ENCODE measurements around the gene EZR.

The EZR gene

GRCh38 chr6:158847786-158848185 lies 28.6 kb upstream of the EZR start:
- no peak overlapping the region for H2AFZ ChIP-seq (ENCODE audit: low read length)
- no peak overlapping the region for H2AK5ac ChIP-seq (ENCODE audit: low read depth, low read length)
- no peak for DNase-seq (ENCODE audit: low spot score)
- no peak overlapping the region for H2BK12ac ChIP-seq (ENCODE audit: low read length)
- H3K18ac ChIP-seq (ENCODE audit: low read length) = no peak overlapping the region
- WGBS, 2 donors (ENCODE audit: extremely low coverage in 2 of 2, insufficient read length in 2 of 2, insufficient replicate concordance in 1 of 2) = no CpG with 5 or more reads among the region's 4 CpGs
- H3K79me1 ChIP-seq (ENCODE audit: low read depth, low read length) = peaks cover 2% of the 10 kb centered on the region
- H3K4me1 ChIP-seq (ENCODE audit: control insufficient read depth in 2 of 2, insufficient read depth in 1 of 2, low read depth in 1 of 2, low read length in 2 of 2) = peaks cover 3 to 15% of the 10 kb centered on the region in 2 donors
- H2BK120ac ChIP-seq (ENCODE audit: low read depth, low read length) = no peak overlapping the region
- H3K9me3 ChIP-seq (replicated peaks in 1 of 2; ENCODE audit: control insufficient read depth in 2 of 2, insufficient read depth in 1 of 2, low read depth in 1 of 2, low read length in 2 of 2) = no peaks in the 10 kb centered on the region
- no peak overlapping the region for H3K4me3 ChIP-seq (ENCODE audit: low read length in 2 of 2)
- H3K9ac ChIP-seq (ENCODE audit: low read depth, low read length, poor library complexity) = no peak overlapping the region
- H4K8ac ChIP-seq (ENCODE audit: low read depth, low read length) = no peak overlapping the region
- H3K4ac ChIP-seq (ENCODE audit: low read length) = no peak overlapping the region
- H3K14ac ChIP-seq (ENCODE audit: low read length) = no peak overlapping the region
- no peak overlapping the region for H2BK15ac ChIP-seq (ENCODE audit: low read length)
- H4K91ac ChIP-seq (ENCODE audit: low read depth, low read length, poor library complexity) = no peak overlapping the region
- H3K36me3 ChIP-seq (replicated peaks in 1 of 2; ENCODE audit: control insufficient read depth in 2 of 2, insufficient read depth in 2 of 2, low read length in 2 of 2) = no peaks in the 10 kb centered on the region
- peaks cover 0 to 15% (median 3%) of the 10 kb centered on the region in 3 experiments for H3K27me3 ChIP-seq (ENCODE audit: control insufficient read depth in 3 of 3, insufficient read depth in 3 of 3, low read depth in 1 of 3, low read length in 3 of 3)
- no peak overlapping the region for H3K27ac ChIP-seq (replicated peaks; ENCODE audit: low read length)
- no peak overlapping the region for H3K23ac ChIP-seq (ENCODE audit: low read depth, low read length, poor library complexity)
- H2BK5ac ChIP-seq (ENCODE audit: low read length) = no peak overlapping the region
- H3K4me2 ChIP-seq (ENCODE audit: insufficient read depth, low read length, poor library complexity, severe bottlenecking) = no peak overlapping the region

- H2BK12ac ChIP-seq (ENCODE audit: low read length) = no peak overlapping the region
- H3K4me3 ChIP-seq (ENCODE audit: low read length in 2 of 2) = no peak overlapping the region
- no peak overlapping the region for H2AFZ ChIP-seq (ENCODE audit: low read length)
- no peaks in the 10 kb centered on the region for H3K36me3 ChIP-seq (replicated peaks in 1 of 2; ENCODE audit: control insufficient read depth in 2 of 2, insufficient read depth in 2 of 2, low read length in 2 of 2)
- H3K79me1 ChIP-seq (ENCODE audit: low read depth, low read length) = no peaks in the 10 kb centered on the region
- H2AK5ac ChIP-seq (ENCODE audit: low read depth, low read length) = no peak overlapping the region
- H3K4ac ChIP-seq (ENCODE audit: low read length) = no peak overlapping the region
- no peak overlapping the region for H2BK5ac ChIP-seq (ENCODE audit: low read length)
- no peak overlapping the region for H3K14ac ChIP-seq (ENCODE audit: low read length)
- DNase-seq (ENCODE audit: low spot score) = no peak
- no CpG with 5 or more reads among the region's 11 CpGs for WGBS, 2 donors (ENCODE audit: extremely low coverage in 2 of 2, insufficient read length in 2 of 2, insufficient replicate concordance in 1 of 2)
- H3K27ac ChIP-seq (replicated peaks; ENCODE audit: low read length) = no peak overlapping the region
- H2BK120ac ChIP-seq (ENCODE audit: low read depth, low read length) = no peak overlapping the region
- no peak overlapping the region for H4K91ac ChIP-seq (ENCODE audit: low read depth, low read length, poor library complexity)
- H3K9me3 ChIP-seq (replicated peaks in 1 of 2; ENCODE audit: control insufficient read depth in 2 of 2, insufficient read depth in 1 of 2, low read depth in 1 of 2, low read length in 2 of 2) = no peaks in the 10 kb centered on the region
- no peak overlapping the region for H3K23ac ChIP-seq (ENCODE audit: low read depth, low read length, poor library complexity)
- no peak overlapping the region for H3K9ac ChIP-seq (ENCODE audit: low read depth, low read length, poor library complexity)
- peaks cover 2 to 12% of the 10 kb centered on the region in 2 donors for H3K4me1 ChIP-seq (ENCODE audit: control insufficient read depth in 2 of 2, insufficient read depth in 1 of 2, low read depth in 1 of 2, low read length in 2 of 2)
- H2BK15ac ChIP-seq (ENCODE audit: low read length) = no peak overlapping the region
- no peak overlapping the region for H3K4me2 ChIP-seq (ENCODE audit: insufficient read depth, low read length, poor library complexity, severe bottlenecking)
- H4K8ac ChIP-seq (ENCODE audit: low read depth, low read length) = no peak overlapping the region
- H3K27me3 ChIP-seq (ENCODE audit: control insufficient read depth in 3 of 3, insufficient read depth in 3 of 3, low read depth in 1 of 3, low read length in 3 of 3) = peaks cover 0 to 11% (median 0%) of the 10 kb centered on the region in 3 experiments
- no peak overlapping the region for H3K18ac ChIP-seq (ENCODE audit: low read length)
These were observed 27.9 kb upstream of the EZR start for GRCh38 chr6:158847012-158847529.

GRCh38 chr6:158843751-158844683 lies 24.8 kb upstream of the EZR start:
- Histone ChIP-seq H2AK5ac (ENCODE audit: low read depth, low read length) (no peak overlapping the region), H2BK120ac (ENCODE audit: low read depth, low read length) (no peak overlapping the region), H3K9ac (ENCODE audit: low read depth, low read length, poor library complexity) (no peak overlapping the region), H3K36me3 (replicated peaks in 1 of 2; ENCODE audit: control insufficient read depth in 2 of 2, insufficient read depth in 2 of 2, low read length in 2 of 2) (no peaks in the 10 kb centered on the region), H3K79me1 (ENCODE audit: low read depth, low read length) (no peaks in the 10 kb centered on the region), H3K4ac (ENCODE audit: low read length) (no peak overlapping the region), H3K23ac (ENCODE audit: low read depth, low read length, poor library complexity) (no peak overlapping the region), H3K27ac (replicated peaks; ENCODE audit: low read length) (no peak overlapping the region), H2BK12ac (ENCODE audit: low read length) (no peak overlapping the region), H3K9me3 (replicated peaks in 1 of 2; ENCODE audit: control insufficient read depth in 2 of 2, insufficient read depth in 1 of 2, low read depth in 1 of 2, low read length in 2 of 2) (peaks cover 2 to 4% of the 10 kb centered on the region in 2 donors), H3K18ac (ENCODE audit: low read length) (no peak overlapping the region), H3K4me1 (ENCODE audit: control insufficient read depth in 2 of 2, insufficient read depth in 1 of 2, low read depth in 1 of 2, low read length in 2 of 2) (peaks cover 0 to 2% of the 10 kb centered on the region in 2 donors), H2BK5ac (ENCODE audit: low read length) (no peak overlapping the region), H3K4me3 (ENCODE audit: low read length in 2 of 2) (no peak overlapping the region), H3K14ac (ENCODE audit: low read length) (no peak overlapping the region), H3K27me3 (ENCODE audit: control insufficient read depth in 3 of 3, insufficient read depth in 3 of 3, low read depth in 1 of 3, low read length in 3 of 3) (peaks cover 0 to 14% (median 0%) of the 10 kb centered on the region in 3 experiments), H2BK15ac (ENCODE audit: low read length) (no peak overlapping the region), H4K91ac (ENCODE audit: low read depth, low read length, poor library complexity) (no peak overlapping the region), H4K8ac (ENCODE audit: low read depth, low read length) (no peak overlapping the region), H2AFZ (ENCODE audit: low read length) (no peak overlapping the region), H3K4me2 (ENCODE audit: insufficient read depth, low read length, poor library complexity, severe bottlenecking) (no peak overlapping the region)
- WGBS, 2 donors (ENCODE audit: extremely low coverage in 2 of 2, insufficient read length in 2 of 2, insufficient replicate concordance in 1 of 2) = no CpG with 5 or more reads among the region's 10 CpGs
- no peak for DNase-seq (ENCODE audit: low spot score)

- Histone ChIP-seq H3K36me3 (replicated peaks in 1 of 2; ENCODE audit: control insufficient read depth in 2 of 2, insufficient read depth in 2 of 2, low read length in 2 of 2) (no peaks in the 10 kb centered on the region), H2BK120ac (ENCODE audit: low read depth, low read length) (no peak overlapping the region), H3K79me1 (ENCODE audit: low read depth, low read length) (no peaks in the 10 kb centered on the region), H3K9me3 (replicated peaks in 1 of 2; ENCODE audit: control insufficient read depth in 2 of 2, insufficient read depth in 1 of 2, low read depth in 1 of 2, low read length in 2 of 2) (peaks cover 2 to 4% of the 10 kb centered on the region in 2 donors), H3K14ac (ENCODE audit: low read length) (no peak overlapping the region), H2BK12ac (ENCODE audit: low read length) (no peak overlapping the region), H3K4me2 (ENCODE audit: insufficient read depth, low read length, poor library complexity, severe bottlenecking) (no peak overlapping the region), H2AK5ac (ENCODE audit: low read depth, low read length) (no peak overlapping the region), H3K4me3 (ENCODE audit: low read length in 2 of 2) (no peak overlapping the region), H4K91ac (ENCODE audit: low read depth, low read length, poor library complexity) (no peak overlapping the region), H2AFZ (ENCODE audit: low read length) (no peak overlapping the region), H3K23ac (ENCODE audit: low read depth, low read length, poor library complexity) (no peak overlapping the region), H3K4me1 (ENCODE audit: control insufficient read depth in 2 of 2, insufficient read depth in 1 of 2, low read depth in 1 of 2, low read length in 2 of 2) (no peaks in the 10 kb centered on the region), H3K9ac (ENCODE audit: low read depth, low read length, poor library complexity) (no peak overlapping the region), H2BK15ac (ENCODE audit: low read length) (no peak overlapping the region), H3K27ac (replicated peaks; ENCODE audit: low read length) (no peak overlapping the region), H3K4ac (ENCODE audit: low read length) (no peak overlapping the region), H2BK5ac (ENCODE audit: low read length) (no peak overlapping the region), H3K18ac (ENCODE audit: low read length) (no peak overlapping the region), H3K27me3 (ENCODE audit: control insufficient read depth in 3 of 3, insufficient read depth in 3 of 3, low read depth in 1 of 3, low read length in 3 of 3) (peaks cover 0 to 8% (median 0%) of the 10 kb centered on the region in 3 experiments), H4K8ac (ENCODE audit: low read depth, low read length) (no peak overlapping the region)
- DNase-seq (ENCODE audit: low spot score) = no peak
- WGBS, 2 donors (ENCODE audit: extremely low coverage in 2 of 2, insufficient read length in 2 of 2, insufficient replicate concordance in 1 of 2) = no CpG with 5 or more reads among the region's 3 CpGs
These were observed 22.2 kb upstream of the EZR start for GRCh38 chr6:158841358-158841757.

Data from neuronal stem cell (in vitro differentiated cells).